Natural killer cell (primary cell): ENCODE data around the gene SMURF2. TPM values are rescaled to one million over a fixed set of nuclear protein-coding genes. Genes with fewer than 3 reads are reported as not detected.

Experiments used
- ATAC-seq, 3 donors: fragments of 150-1000 bp in 2 of 3; fragments of 200-7000 bp in 1 of 3; cut with Tn5 transposase; 1 replicate in 1 of 3; 2 replicates in 2 of 3; pipeline ENCODE4 v1.10.0; 2021; ENCODE audit warnings: mild to moderate bottlenecking in 2 of 3, moderate library complexity in 2 of 3
- DNase-seq, 2 donors: peaks; one replicate each; pipeline versions ENCODE4 v3.0.0 to v3.0.0-alpha.2; 2013 to 2021; ENCODE audit warnings: mixed read lengths in 1 of 2
- H3K27ac ChIP-seq: one replicate; pipeline ENCODE4 v1.5.1; 2013; ENCODE audit warnings: mild to moderate bottlenecking, low read length
- H3K27me3 ChIP-seq: one replicate; pipeline ENCODE4 v1.6.1; 2013; ENCODE audit warnings: low read length; ENCODE audit not compliant: control insufficient read depth, insufficient read depth
- H3K36me3 ChIP-seq: one replicate; pipeline ENCODE4 v1.6.1; 2013; ENCODE audit warnings: low read length; ENCODE audit not compliant: control insufficient read depth, insufficient read depth
- H3K4me1 ChIP-seq: one replicate; pipeline ENCODE4 v1.6.1; 2013; ENCODE audit warnings: low read length; ENCODE audit not compliant: control insufficient read depth, insufficient read depth
- H3K4me3 ChIP-seq: one replicate; pipeline ENCODE4 v1.5.1; 2013; ENCODE audit warnings: low read length
- H3K9me3 ChIP-seq: one replicate; pipeline ENCODE4 v1.6.1; 2013; ENCODE audit warnings: low read length; ENCODE audit not compliant: control insufficient read depth, insufficient read depth
- H3K27ac Mint-ChIP-seq, 2 donors: one replicate each; pipeline ENCODE4 v1.8.0; 2022; ENCODE audit warnings: mild to moderate bottlenecking in 2 of 2, mixed read lengths in 2 of 2, moderate library complexity in 1 of 2
- H3K27me3 Mint-ChIP-seq, 2 donors: one replicate each; pipeline ENCODE4 v1.8.0; 2022; ENCODE audit warnings: low read depth in 2 of 2, mixed read lengths in 2 of 2
- H3K36me3 Mint-ChIP-seq: one replicate; pipeline ENCODE4 v1.8.0; 2022; ENCODE audit warnings: mixed read lengths
- H3K4me1 Mint-ChIP-seq, 2 donors: one replicate each; pipeline ENCODE4 v1.8.0; 2022; ENCODE audit warnings: mixed read lengths in 2 of 2
- H3K4me3 Mint-ChIP-seq: one replicate; pipeline ENCODE4 v1.8.0; 2022; ENCODE audit warnings: mild to moderate bottlenecking, moderate library complexity, mixed read lengths
- H3K9me3 Mint-ChIP-seq, 2 donors: one replicate each; pipeline ENCODE4 v1.8.0; 2022; ENCODE audit warnings: mixed read lengths in 2 of 2
- WGBS: methylation state at CpG from one replicate; pipeline ENCODE4 v1.1.7; 2013; ENCODE audit warnings: missing lambda C conversion rate; ENCODE audit not compliant: insufficient coverage; 5-methylcytosine and 5-hydroxymethylcytosine counted together
- intact Hi-C: fragments of 100-400 bp; cut with micrococcal nuclease; formaldehyde crosslinking; loops from one replicate; pipeline ENCODE4 v1.14.2; 2022
- total RNA-seq, 4 donors: library from RNA; stranded (reverse); fragments of 120-200 nt in 1 of 4; gene quantifications; one replicate each; pipeline versions ENCODE4 v1.2.3 to v1.2.4, GENCODE V29; 2013 to 2022
- TF ChIP-seq, protein P1 (sequence below): fragments of 200-600 bp; IDR thresholded peaks from one replicate; pipeline ENCODE4 v1.8.0; 2022; ENCODE audit warnings: antibody characterized with exemption

SMURF2 gene
- total RNA-seq, 3 donors from 2014 or later (not counting 1 experiment from before 2014, with no cell fraction given) = 43.8 to 54.5 (median 46.5) TPM

DNA sequence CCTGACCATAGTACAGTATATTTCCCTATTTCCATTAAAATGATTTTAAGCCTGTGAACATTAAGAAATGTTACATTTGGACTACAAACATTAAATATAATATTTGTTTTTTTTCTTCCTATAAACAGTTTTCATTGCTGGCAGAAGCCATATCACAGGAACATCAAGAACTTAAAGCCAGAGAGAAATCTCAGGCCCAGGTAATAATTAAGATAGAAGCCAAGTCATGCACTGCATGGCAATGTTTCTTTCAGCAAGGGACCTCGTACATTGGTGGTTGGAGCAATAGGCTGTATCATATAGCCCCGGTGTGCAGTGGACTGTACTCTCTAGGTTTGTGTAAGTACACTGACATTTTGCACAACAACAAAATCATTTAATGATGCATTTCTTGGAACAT lies 125.2 kb downstream of the SMURF2 start:
- Histone ChIP-seq H3K27ac (no peak overlapping the region), H3K36me3 (peaks cover 68% of the 10 kb centered on the region), H3K27me3 (no peaks in the 10 kb centered on the region), H3K4me1 (no peaks in the 10 kb centered on the region), H3K9me3 (no peaks in the 10 kb centered on the region), H3K4me3 (no peak overlapping the region)
- H3K36me3 Mint-ChIP-seq = peaks cover 25% of the 10 kb centered on the region
- no peak for ATAC-seq
- TF ChIP-seq, protein P1, sequence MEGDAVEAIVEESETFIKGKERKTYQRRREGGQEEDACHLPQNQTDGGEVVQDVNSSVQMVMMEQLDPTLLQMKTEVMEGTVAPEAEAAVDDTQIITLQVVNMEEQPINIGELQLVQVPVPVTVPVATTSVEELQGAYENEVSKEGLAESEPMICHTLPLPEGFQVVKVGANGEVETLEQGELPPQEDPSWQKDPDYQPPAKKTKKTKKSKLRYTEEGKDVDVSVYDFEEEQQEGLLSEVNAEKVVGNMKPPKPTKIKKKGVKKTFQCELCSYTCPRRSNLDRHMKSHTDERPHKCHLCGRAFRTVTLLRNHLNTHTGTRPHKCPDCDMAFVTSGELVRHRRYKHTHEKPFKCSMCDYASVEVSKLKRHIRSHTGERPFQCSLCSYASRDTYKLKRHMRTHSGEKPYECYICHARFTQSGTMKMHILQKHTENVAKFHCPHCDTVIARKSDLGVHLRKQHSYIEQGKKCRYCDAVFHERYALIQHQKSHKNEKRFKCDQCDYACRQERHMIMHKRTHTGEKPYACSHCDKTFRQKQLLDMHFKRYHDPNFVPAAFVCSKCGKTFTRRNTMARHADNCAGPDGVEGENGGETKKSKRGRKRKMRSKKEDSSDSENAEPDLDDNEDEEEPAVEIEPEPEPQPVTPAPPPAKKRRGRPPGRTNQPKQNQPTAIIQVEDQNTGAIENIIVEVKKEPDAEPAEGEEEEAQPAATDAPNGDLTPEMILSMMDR = no peak
- WGBS = 85% methylated on average over 2 of the region's 2 CpGs
- no peaks in the 10 kb centered on the region for H3K9me3 Mint-ChIP-seq
- no peak overlapping the region for H3K4me3 Mint-ChIP-seq
- H3K27ac Mint-ChIP-seq = peak overlapping the region in 1 of 2 donors; percentile 59
- H3K4me1 Mint-ChIP-seq = peaks cover 0 to 10% of the 10 kb centered on the region in 2 donors
- no peak for DNase-seq
- H3K27me3 Mint-ChIP-seq = no peaks in the 10 kb centered on the region
- intact Hi-C loops = no loop called here

DNA sequence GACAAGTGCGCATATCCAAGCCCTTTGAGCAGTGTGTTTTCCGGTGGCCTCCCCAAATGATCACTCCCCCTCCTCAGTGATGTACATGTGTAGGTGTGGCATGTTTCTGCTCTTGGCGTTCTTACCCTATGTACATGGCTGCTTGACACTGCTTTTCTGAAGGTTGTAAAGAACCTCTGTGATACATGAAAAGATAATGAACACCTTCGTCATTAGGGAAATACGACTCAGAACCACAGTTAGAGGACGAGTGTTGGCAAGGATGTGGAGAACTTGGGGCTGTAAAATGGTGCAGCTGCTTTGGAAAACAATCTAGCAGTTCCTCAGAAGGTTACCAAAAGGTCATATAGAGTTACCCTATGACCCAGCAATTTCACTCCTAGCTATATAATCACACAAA lies 126.8 kb downstream of the SMURF2 start:
- Histone ChIP-seq H3K4me3 (no peak overlapping the region), H3K27ac (no peak overlapping the region), H3K4me1 (no peaks in the 10 kb centered on the region), H3K9me3 (no peaks in the 10 kb centered on the region), H3K27me3 (no peaks in the 10 kb centered on the region), H3K36me3 (peaks cover 77% of the 10 kb centered on the region)
- Mint-ChIP-seq H3K27me3 (no peaks in the 10 kb centered on the region), H3K27ac (peak overlapping the region in 1 of 2 donors; percentile 15), H3K4me1 (peaks cover 0 to 10% of the 10 kb centered on the region in 2 donors), H3K9me3 (no peaks in the 10 kb centered on the region), H3K36me3 (peaks cover 37% of the 10 kb centered on the region), H3K4me3 (no peak overlapping the region)
- no peak for DNase-seq
- TF ChIP-seq, protein P1 = no peak
- no peak for ATAC-seq
- intact Hi-C loops = no loop called here
- WGBS = 95% methylated on average over 5 of the region's 6 CpGs

GRCh38 chr17:64534187-64534586 lies 127.9 kb downstream of the SMURF2 start:
- Histone ChIP-seq H3K4me3 (no peak overlapping the region), H3K27ac (no peak overlapping the region), H3K9me3 (no peaks in the 10 kb centered on the region), H3K36me3 (peaks cover 85% of the 10 kb centered on the region), H3K27me3 (no peaks in the 10 kb centered on the region), H3K4me1 (no peaks in the 10 kb centered on the region)
- H3K4me3 Mint-ChIP-seq = no peak overlapping the region
- peak overlapping the region; percentile 34 to 73 for H3K27ac Mint-ChIP-seq
- TF ChIP-seq, protein P1 = no peak
- WGBS = 92% methylated on average over 3 of the region's 3 CpGs
- intact Hi-C loops = no loop called here
- peak in 1 of 2 donors; percentile 24 for DNase-seq
- no peaks in the 10 kb centered on the region for H3K27me3 Mint-ChIP-seq
- H3K36me3 Mint-ChIP-seq = peaks cover 44% of the 10 kb centered on the region
- peaks cover 0 to 10% of the 10 kb centered on the region in 2 donors for H3K4me1 Mint-ChIP-seq
- no peaks in the 10 kb centered on the region for H3K9me3 Mint-ChIP-seq
- ATAC-seq = peak in 2 of 3 donors; percentile 33 to 47

- ATAC-seq (no peak), DNase-seq (no peak)
- TF ChIP-seq, protein P1 = no peak
- Histone ChIP-seq H3K27me3 (no peaks in the 10 kb centered on the region), H3K4me1 (no peaks in the 10 kb centered on the region), H3K36me3 (peaks cover 89% of the 10 kb centered on the region), H3K9me3 (no peaks in the 10 kb centered on the region), H3K4me3 (no peak overlapping the region), H3K27ac (no peak overlapping the region)
- intact Hi-C loops = no loop called here
- H3K4me3 Mint-ChIP-seq = no peak overlapping the region
- peaks cover 46% of the 10 kb centered on the region for H3K36me3 Mint-ChIP-seq
- 90% methylated on average over 2 of the region's 2 CpGs for WGBS
- peak overlapping the region; percentile 34 to 73 for H3K27ac Mint-ChIP-seq
- no peaks in the 10 kb centered on the region for H3K9me3 Mint-ChIP-seq
- peaks cover 0 to 8% of the 10 kb centered on the region in 2 donors for H3K4me1 Mint-ChIP-seq
- no peaks in the 10 kb centered on the region for H3K27me3 Mint-ChIP-seq
Observed at GRCh38 chr17:64533784-64534183, 128.3 kb downstream of the SMURF2 start.
